Activated T-helper 9 cell treated with anti-CD3 and anti-CD28 coated beads, Interleukin-2, amount 50 U/mL, for 16 hours (primary cell): ENCODE measurements around the gene EPDR1.

Source experiments
- DNase-seq: peaks from one replicate; pipeline ENCODE4 v3.0.0-alpha.2; 2020; ENCODE audit warnings: low read depth

Gene EPDR1

DNA sequence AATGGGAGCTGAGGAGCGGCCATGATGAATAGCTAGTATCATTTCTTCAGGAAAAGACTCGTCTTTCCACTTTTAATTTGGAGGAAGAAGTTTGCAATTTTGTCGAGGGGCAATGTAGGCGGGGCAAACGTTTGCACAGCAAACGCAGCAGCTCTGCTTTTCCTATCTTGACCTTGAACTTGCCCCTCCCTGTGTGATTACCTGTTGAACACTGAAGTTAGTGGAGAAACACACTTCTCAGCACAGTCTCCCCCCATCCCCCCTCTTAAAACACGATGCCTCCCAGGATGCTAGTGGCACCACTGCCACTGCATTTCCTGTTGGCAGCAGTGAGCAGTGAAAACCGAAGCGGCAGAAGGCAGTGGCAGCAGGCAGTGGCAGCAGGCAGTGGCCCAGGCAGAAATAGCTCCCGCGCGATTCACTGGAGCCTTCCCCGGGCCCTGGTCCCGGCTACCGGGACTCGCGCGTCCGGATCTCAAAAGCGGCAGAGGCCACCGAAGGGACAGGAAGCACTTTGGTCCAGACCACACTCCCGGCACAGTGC is at the start of gene EPDR1:
TSS of gene EPDR1 (plus strand) at position 336 of the 544 bp plus-strand sequence. CDS start 300 bp downstream, outside the sequence.
- DNase-seq: no peak

DNA sequence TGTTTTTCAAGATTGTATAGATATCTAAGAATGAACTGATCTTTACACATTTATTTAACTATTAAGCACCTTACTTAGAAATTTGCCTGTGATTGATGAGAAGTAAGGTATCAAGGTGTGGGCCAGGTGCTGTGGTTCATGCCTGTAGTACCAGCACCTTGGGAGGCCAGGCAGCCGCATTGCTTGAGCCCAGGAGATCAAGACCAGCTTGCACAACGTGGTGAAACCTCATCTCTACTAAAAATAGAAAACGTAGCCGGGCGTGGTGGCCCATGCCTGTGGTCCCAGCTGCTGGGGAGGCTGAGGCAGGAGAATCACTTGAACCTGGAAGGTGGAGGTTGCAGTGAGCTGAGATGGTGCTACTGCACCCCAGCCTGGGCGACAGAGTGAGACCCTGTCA is 38.4 kb upstream of the EPDR1 start:
- DNase-seq: no peak

- DNase-seq: no peak
Measured at GRCh38 chr7:37893359-37893758, 27.1 kb upstream of the EPDR1 start.

DNA sequence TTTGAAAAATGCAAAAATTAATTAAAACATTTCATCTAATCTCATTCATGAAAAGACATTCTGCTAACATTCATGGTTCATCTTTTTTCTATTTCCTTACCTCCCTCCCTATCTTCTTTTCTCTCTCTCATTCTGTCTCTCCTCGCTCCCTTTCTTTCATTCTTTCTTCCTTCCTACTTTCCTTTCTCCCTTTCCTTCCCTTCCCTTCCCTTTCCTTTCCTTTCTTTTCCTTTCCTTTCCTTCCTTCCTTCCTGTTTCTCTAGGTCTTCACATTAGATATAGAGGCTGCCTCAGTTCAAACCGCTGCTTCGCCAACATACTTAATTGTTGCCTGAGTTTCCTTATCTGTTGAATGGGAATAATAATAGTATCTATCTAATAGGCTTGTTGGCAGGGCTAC is 25.8 kb upstream of the EPDR1 start:
- DNase-seq: no peak

GRCh38 chr7:37899712-37900247 is 20.7 kb upstream of the EPDR1 start:
- no peak for DNase-seq

- no peak for DNase-seq
Measured at GRCh38 chr7:37901236-37901827, 19.1 kb upstream of the EPDR1 start.

- no peak for DNase-seq
Measured at GRCh38 chr7:37901890-37902524, 18.4 kb upstream of the EPDR1 start.

- no peak for DNase-seq
Measured at GRCh38 chr7:37908221-37908788, 12.1 kb upstream of the EPDR1 start.

DNA sequence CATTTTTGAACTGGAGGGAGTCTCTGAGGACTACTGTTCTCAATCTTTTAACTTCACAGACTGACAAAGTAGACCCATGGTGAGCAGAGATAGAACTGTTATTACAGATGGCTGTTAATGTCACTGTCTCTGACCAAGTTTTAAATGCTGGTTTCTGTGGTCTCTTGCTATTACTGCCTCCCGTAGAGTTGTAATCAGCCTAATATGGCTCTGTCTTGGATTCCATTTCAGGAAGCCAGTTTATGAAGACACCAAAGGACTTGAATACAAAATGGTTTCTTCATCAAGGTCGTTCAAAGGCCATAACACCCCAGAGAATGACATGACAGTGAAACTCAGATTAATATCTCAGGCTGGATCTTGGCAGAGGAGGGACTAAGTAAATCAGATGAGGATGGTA is 7.7 kb upstream of the EPDR1 start:
- DNase-seq: no peak

DNA sequence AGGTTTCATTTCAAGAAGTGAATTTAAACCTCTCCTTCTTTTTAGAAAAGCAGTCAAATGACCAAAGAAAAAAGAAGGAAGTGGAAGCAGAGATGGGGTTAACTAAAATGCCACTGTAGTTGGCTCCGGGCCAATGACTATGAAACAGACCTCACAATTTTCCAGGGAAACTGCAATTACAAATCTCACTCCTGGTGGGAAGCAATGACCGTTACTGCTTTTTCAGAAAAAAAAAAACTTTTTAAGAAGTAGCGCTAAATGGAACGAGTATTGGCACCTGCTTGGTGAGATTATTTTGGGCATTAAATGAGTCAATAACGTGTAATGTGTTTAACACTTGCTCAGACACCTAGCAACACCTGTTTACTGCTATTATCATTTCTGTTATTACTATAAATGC is 5.0 kb upstream of the EPDR1 start:
- no peak for DNase-seq

GRCh38 chr7:37916017-37916672 is 4.3 kb upstream of the EPDR1 start:
- no peak for DNase-seq

DNA sequence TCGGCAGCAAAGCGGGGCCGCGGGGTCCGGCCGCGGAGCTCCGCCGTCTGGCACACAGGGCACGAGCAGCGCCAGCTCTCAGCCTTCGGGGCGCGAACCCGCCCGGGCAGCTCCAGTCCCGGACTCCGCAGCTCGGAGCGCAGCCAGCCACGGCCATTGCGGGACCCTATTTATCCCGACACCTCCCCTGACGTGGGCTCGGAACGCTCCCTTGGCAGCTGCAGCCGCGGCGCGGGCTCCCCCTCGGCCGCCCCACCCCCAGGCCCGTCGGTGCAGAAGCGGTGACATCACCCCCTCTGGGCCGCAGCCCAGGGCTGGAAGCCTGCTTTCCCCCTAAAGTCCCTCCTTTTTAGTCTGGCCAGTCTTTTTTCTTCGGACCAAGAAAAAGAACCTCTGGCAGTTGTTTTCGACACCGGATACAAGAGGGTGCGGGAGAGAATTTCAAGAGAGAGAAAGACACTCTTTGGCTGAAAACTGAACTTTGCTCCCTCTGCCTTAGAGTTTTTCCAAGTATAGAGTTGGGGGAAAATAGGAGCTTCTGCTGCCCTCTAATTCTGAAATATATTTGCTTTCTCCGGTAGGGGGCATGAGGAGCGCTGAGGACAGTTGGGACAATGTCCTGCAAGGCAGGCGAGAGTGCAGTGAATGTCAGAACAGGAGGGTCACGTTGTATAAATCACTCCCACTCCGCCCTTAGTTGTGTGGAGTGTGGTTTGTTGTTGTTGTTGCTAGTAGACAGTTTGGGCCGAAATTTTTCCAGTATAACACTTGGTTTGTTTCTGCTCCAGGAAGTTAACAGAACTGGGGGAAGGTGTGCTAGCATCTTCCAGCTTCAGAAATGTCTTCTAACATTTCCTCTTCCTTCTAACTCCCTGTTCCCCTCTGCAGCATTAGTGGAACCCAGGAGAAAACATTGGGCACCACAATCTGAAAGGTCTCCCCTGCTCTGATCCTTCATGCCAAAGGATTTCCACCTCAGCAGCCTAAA is 3.5 kb upstream of the EPDR1 start, which contains the start of gene SFRP4:
TSS of gene SFRP4 (minus strand) at position 145 of the 988 bp plus-strand sequence. CDS start 280 bp downstream, outside the sequence.
- no peak for DNase-seq

- no peak for DNase-seq
Measured at GRCh38 chr7:37918526-37918925, 1.9 kb upstream of the EPDR1 start.

GRCh38 chr7:37920849-37921805 is 687 bp downstream of the EPDR1 start:
- DNase-seq: no peak

- no peak for DNase-seq
Measured at GRCh38 chr7:37921876-37922275, 1.4 kb downstream of the EPDR1 start.

GRCh38 chr7:37923996-37924395 is 3.6 kb downstream of the EPDR1 start:
- no peak for DNase-seq

- DNase-seq: no peak
Measured at GRCh38 chr7:37924491-37925041, 4.1 kb downstream of the EPDR1 start.

DNA sequence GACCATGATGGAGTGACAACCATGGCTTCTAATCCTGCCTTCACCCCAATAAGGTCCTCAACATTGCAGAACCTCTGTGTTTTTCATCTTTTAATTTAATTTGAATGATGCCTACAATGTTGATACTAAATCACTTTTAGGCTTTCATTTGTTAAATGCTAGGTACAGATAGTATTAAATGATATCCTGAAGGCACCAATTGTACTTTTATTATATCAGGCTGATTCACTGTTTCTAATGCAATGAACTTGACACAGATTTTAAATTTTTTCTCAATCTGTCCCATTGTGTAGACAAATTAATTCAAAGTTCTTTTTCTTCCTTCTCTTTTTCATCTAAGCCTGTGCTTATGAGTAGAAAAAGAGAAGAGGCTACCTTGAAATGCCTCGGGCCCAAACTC is 5.2 kb downstream of the EPDR1 start:
- no peak for DNase-seq

DNA sequence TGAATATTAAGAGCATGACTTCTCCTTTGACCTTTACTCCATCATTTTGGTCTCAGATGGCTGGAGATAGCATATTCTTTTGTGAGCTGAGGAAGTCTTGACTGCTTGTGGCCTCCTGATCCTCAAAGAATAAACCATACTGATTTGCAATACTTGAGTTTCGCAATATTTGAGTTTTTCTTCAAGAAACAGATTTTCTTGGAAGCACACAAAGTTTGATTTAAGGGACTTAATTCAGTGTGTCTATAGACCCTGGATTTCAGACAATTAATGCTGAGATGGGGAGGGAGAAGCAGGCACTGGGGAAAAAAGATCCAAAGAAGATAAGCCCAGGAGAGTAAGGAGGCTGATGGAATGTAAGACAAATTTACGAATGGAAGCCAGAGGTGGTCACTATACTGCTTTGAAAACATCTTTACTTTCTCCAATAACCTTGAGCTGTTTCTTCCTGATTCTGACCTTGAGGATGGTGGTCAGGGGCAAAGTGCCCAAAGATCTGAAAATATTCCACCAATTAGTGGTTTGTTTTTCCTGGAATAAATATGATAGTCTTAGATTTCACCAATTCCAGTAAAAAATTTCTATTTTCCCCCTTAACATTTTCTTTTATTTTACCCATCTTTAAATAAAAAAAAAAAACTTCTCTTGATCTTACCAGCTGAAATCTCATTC is 7.5 kb downstream of the EPDR1 start:
- DNase-seq: no peak
